Left renal pelvis (tissue), 4 donors: Measurements from ENCODE around the gene TBC1D2. TPM values are rescaled to one million over a fixed set of nuclear protein-coding genes. Genes with fewer than 3 reads are reported as not detected.
A peak's percentile ranks its signal among the peaks of the same experiment; 100 is the strongest.
"Not testable (repeated sequence)": the region's sequence is repeated elsewhere in the genome, so short reads cannot be mapped to it uniquely, and the experiment has no call there.

ENCODE experiments used
- DNase-seq, 4 donors: peaks; one replicate each; pipeline ENCODE4 v3.0.0-alpha.2; 2013; ENCODE audit warnings: low read depth in 4 of 4, low spot score in 3 of 4
- polyA plus RNA-seq, 4 donors: library from polyadenylated mRNA; unstranded; fragments of 120-200 nt; gene quantifications; one replicate each; pipeline ENCODE4 v1.2.1, GENCODE V29; 2013; ENCODE audit not compliant: insufficient read length in 4 of 4

The TBC1D2 gene, protein sequence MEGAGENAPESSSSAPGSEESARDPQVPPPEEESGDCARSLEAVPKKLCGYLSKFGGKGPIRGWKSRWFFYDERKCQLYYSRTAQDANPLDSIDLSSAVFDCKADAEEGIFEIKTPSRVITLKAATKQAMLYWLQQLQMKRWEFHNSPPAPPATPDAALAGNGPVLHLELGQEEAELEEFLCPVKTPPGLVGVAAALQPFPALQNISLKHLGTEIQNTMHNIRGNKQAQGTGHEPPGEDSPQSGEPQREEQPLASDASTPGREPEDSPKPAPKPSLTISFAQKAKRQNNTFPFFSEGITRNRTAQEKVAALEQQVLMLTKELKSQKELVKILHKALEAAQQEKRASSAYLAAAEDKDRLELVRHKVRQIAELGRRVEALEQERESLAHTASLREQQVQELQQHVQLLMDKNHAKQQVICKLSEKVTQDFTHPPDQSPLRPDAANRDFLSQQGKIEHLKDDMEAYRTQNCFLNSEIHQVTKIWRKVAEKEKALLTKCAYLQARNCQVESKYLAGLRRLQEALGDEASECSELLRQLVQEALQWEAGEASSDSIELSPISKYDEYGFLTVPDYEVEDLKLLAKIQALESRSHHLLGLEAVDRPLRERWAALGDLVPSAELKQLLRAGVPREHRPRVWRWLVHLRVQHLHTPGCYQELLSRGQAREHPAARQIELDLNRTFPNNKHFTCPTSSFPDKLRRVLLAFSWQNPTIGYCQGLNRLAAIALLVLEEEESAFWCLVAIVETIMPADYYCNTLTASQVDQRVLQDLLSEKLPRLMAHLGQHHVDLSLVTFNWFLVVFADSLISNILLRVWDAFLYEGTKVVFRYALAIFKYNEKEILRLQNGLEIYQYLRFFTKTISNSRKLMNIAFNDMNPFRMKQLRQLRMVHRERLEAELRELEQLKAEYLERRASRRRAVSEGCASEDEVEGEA
- 1 to 10 TPM; 1.6 to 5.2 (median 3.1) TPM for polyA plus RNA-seq

DNA sequence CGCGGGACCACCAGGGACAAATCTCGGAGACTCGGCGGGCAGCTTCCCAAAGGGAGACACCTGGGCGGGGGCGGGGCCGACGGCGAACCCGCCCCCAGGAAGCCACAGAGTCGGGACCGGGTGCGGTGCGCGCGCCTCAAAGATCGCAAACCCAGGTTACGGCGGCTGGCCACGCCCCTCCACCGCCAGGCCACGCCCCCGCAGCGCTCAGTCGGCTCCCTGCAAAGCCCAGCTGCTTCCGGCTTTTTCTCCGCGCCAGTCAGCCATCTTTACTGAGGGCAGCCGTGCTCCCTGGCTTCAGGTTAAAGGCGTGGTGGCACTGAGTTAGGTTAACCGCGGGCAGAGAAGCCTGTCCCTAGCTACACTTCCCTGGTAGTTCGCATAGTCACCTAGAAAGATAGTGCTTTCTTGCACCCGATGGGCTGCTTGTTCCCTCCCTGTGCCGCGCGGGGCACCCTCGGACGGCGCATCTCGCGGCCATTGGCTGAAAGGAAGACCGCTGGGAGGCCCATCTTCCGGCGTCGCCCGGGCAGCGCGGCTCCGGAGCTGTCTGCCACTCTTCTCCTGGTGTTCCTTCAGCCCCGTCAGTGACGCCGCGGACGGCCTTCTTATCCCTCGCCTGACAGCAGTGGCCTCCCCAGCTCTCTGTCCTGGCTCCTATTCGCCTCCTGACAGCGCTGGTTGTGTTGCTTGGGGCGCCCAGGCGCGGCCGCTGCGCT is at the start of gene TBC1D2:
TSS of gene TBC1D2 (minus strand) at position 72 of the 719 bp plus-strand sequence. CDS start 108 bp downstream, outside the sequence.
- peak; percentile 90 to 98 (median 92) for DNase-seq

DNA sequence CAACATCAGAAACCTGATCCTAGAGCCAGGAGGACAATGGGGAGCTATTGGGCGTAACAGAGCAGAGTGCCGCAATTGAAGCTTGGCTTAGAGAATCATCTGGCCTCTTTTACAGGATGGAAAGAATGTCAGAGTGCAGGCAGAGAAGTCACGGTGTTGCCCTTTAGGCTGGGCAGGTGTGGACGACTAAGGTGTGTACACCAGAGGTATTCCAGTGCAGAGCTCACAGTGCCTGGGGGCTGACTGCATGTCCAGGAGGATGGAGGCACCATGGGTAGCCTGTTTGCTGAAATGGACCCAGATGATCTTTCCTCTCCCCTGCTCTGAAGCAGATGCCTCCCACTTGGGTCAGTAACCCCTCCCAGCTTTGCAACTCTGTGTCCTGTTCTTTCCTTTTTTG is 48.9 kb upstream of the TBC1D2 start:
- no peak for DNase-seq

DNA sequence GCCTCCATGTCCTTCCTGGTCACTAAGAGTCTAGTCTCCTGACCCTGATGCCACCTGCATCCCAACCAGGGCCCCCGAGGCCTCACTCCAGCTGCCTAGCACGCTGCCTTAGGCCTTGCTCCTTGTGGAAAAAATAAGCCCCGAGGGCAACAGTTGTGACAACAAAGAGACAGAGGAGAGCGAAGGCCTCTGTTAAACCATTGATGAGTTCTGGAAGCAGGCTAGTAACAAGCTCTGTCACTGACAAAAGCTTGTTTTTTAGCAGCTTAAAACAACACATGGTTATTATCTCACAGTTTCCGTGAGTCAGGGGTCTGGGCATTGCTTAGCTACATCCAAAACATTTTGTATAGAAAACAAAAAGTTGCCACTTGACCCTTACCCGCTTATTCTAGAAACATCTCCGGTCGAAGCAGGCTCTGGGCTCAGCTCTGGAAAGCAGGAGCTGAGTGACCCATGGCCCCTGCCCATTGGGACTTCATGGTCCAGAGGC is 48.2 kb upstream of the TBC1D2 start:
- DNase-seq: no peak

DNA sequence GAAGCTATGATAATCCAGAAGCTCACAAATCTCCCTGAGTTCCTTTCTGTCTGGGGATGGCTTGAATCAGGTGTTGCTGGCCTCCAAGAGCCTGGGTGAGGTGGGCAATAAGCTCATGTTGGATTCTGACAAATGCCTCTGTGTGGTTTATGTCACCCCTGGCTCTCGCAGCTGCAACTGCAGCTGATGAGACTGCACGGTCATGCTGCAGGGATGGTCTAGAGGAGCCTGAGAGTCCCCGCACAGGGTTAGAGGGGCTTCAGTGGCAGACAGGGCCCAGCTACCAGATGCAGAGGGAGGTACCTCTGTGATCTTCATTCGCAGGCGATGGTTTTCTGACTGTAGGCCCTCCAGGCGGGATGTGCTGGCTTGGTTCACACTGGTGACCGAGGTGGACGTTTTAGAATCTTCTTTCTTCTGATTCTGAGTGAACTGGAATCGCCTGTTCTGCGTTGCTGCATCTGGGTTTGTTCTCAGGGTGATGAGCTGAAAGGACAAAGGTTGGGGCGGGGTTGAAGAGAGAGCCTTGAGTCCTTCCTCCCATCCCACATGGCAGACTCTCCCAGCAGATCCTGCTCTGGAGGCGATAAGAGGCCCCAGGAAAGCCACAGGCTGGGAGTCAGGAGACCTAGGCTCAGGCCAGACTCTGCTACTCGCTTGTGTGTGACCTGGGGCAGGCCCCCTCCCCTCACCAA is 47.6 kb upstream of the TBC1D2 start:
- DNase-seq: no peak

DNA sequence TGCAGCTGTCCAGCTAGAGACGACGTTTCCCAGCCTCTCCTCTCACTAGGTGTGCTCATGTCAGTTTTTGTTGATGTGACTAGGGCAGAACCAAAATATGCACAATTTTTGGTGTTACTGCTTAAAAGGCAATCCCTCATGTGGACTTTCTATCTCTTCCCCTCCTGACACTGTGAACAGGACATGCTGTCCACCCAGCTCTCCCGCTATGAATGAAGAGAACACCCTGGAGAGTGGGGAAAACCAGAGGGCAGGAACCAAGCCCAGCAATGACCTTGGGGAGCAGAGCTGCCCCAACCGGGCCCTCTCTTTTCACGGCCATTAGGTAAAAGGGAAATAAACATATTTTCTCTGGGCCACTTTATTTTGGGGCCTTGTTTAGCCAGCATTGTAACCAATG is 46.7 kb upstream of the TBC1D2 start:
- DNase-seq: no peak

DNA sequence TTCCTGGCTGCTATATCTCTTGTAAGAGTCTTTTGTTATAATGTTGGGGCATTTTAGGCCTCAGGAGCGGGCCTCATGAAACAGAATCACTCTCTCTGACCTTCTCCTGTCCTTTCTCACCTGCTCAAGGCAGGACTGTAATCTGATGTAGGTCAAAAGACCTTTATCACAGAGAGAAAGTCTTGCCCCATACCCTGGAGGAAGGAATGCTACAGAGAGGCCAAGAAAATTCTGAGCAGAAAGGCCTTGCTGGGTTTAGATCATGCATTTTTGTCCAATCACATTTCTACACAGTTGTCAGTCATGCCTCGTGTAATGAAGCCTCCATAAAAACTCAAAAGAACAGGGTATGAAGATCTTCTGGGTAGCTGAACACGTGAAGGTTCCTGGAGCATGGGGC is 45.2 kb upstream of the TBC1D2 start:
- no peak for DNase-seq

DNA sequence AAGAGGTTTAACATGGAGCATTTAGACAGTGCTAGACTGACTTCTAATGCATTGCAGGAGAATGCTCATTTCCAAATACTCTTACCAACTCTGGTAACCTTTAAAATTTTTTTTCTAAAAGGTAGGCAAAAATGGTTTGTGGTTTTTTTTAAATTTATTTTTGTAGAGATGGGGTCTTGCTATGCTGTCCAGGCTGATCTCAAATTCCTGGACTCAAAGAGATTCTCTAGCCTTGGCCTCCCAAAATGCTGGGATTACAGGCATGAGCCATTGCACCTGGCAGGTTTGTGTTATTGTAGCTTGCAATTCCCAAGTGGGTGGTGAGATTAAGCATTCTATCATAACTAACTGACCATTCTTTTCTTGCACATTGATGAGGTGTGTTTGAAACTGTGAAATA is 43.0 kb upstream of the TBC1D2 start:
- DNase-seq: no peak

DNA sequence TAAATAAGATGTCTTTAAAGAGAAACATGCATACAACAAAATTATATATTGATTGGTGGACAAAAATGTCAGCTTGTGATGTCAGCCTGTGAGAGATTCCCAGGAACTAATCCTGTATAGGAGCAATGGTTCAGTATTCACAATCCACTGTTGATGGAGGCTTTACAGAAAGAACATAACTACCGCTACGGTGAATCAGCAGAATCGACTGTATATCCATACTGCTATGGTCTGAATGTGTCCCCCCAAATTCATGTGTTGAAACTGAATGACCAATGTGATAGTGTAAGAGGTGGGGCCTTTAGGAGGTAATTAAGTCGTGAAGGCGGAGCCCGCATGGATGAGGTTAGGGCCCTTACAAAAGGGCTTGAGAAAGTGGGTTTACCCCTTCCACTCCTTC is 40.4 kb upstream of the TBC1D2 start:
- DNase-seq: no peak

DNA sequence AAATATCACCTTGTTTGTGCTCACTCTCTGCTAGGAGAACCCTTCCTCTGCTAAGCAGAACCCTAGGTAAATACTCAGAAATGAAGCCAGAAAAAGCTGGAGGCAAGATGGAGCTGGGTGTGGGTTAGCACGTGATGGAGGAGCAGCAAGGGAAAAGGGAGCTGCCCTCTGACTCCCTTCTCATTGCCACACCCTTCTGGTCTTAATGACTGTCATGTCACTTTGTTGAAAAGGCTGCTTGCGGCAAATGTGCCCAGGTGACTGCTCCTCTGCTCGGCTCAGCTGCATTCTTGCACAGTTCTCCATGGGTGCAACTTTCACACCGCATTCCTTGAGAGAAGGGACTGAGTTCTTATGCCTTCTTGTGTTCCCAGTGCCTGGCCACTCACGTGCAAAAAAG is 36.4 kb upstream of the TBC1D2 start:
- DNase-seq: no peak

DNA sequence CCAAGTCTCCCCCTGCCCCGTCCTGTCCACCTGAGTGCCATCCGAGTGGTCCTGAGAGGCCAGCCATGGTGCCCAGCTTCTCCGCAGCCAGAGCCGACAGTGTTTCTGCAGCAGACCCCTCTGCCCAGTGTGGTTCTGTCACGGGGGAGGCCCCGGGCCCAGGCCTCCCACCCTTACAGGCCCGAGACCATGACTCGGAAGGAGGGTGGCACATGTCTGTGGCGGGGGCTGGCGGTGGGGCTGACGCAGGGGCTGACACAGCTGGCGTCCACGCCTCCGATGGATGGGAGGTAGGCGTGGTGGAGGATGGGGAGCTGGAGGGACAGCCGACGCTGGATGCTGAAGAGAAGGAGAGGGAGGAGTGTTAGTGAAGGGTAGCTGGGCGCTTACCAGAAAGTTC is 35.0 kb upstream of the TBC1D2 start:
- DNase-seq: no peak

DNA sequence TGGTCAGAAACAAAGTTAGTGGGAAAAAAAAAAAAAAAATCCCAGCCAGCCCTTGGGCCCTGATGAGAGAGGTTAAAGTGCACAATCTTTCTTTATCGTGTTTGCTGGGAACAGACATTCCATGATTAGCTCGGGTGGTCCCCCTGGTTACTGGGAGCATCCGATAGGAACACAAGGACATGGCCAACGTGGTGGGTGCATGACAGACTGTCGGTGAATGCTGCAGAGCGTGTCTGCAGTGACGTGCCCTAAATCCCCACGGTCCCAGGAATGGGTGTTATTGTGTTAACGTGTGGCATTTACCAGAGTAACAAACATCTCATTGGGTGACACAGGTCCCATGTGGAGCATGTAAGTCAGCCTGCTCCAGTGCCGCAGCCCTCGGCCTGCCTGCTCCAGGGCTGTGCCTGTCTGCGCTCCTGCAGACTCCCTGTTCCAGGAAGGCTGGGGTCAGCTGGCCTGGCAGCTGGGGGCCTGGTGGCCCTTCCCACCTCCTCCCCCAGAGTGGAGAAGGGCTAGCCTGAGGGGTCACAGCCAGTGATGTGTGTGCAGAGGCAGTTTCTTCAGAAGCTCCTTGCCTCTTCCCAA is 34.3 kb upstream of the TBC1D2 start:
- DNase-seq: no peak

DNA sequence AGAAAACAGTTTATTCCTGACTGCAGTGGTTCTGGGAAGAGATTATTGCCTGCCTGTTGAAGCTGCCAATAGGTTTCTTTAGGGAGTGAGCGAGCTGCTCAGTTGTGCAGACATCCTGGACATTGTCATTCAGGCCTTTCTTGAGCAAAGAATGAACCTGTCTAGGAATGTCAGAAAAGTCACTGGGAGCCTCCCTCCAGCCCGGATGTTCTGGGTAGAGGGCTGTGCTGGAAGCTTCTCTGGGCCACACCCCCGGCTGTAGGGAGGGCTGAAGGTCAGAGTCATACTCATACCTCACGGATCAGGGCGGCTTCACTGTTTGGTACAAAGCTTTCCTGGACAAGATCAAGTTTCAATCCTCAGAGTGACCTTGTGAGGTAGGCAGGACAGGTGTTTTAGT is 33.4 kb upstream of the TBC1D2 start:
- DNase-seq: no peak

DNA sequence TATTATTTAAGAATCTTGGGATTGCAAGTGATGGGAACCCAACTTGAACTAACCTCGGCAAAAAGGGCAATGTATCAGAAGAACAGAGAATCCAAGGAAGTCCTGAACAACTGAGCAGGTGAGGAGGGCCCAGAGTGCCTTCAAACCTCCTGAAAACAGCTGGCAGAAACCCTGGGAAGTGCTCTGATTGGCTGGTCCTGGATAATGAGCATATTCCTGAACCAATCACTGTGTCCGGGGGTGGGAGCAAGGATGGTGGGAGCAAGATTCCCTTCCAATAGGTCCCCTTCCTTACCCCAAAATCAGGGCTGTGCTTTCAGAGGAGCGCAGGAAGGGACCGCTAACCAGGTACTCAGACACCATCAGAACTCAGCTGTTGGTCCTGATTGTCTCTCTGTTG is 31.9 kb upstream of the TBC1D2 start:
- no peak for DNase-seq

DNA sequence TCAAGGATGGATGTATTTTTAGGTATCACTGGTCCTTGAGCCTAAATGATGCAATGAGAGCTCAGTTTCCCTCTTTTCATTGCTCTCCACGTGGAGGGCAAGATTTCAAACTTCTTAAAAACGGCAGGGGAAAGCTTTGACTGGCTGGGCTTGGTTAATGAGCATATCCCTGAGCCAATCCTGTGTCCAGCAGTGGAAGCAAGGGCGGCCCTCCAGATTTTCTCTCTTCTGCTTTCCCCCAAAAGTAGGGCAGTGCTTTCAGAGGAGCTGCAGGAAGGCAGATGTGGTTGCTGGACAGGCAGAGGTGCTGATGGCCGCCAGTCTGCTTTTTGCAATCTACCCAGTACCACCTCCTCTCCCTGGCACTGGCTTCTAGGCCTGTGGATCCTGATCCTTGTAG is 30.0 kb upstream of the TBC1D2 start:
- DNase-seq: no peak

DNA sequence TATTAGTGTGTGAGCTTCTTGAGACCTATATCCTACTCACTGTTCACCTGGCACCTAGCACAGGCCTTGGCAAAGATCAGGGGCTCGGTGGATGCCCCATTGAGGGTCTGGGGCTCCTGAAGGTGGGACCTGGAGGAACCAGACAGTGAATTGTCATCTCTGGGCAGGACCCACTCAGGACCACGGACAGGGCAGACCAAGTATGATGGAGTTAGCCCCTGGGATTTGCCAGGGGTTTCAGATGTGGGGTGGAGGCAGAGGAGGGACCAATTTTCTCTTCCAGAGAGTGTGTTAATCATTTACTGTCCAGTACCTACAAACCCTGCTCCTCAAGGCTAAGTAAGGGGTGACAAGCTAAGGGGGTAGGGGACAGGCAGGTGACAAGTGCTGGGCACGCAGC is 29.3 kb upstream of the TBC1D2 start:
- DNase-seq: no peak

DNA sequence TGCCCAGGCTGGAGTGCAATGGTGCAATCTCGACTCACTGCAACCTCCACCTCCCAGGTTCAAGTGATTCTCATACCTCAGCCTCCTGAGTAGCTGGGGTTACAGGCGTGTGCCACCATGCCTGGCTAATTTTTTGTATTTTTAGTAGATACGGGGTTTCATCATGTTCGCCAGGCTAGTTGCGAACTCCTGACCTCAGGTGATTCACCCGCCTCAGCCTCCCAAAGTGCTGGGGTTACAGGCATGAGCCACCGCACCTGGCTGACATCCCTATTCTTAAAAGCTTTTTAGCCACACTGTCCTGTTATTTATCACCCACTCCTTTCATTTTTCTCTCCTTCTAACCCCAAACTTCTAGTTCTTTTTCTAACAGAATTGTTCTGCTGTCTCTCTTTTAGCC is 27.7 kb upstream of the TBC1D2 start:
- not testable (repeated sequence) for DNase-seq

DNA sequence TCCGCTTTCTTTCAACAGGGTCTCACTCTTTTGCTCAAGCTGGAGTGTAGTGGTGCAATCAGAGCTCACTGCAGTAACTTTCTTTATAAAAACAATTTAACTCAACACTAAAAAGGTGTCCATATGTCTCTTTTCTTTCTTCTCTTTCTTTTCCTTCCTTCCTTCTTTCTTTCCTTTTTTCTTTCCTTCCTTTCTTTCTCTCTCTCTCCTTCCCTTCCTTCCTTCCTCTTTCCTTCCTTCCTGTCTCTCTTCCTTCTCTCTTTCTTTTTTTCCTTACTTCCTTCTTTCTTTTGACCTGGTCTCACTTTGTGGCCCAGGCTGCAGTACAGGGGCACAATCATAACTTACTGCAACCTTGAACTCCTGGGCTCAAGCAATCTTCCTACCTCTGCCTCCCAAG is 25.8 kb upstream of the TBC1D2 start:
- no peak for DNase-seq

DNA sequence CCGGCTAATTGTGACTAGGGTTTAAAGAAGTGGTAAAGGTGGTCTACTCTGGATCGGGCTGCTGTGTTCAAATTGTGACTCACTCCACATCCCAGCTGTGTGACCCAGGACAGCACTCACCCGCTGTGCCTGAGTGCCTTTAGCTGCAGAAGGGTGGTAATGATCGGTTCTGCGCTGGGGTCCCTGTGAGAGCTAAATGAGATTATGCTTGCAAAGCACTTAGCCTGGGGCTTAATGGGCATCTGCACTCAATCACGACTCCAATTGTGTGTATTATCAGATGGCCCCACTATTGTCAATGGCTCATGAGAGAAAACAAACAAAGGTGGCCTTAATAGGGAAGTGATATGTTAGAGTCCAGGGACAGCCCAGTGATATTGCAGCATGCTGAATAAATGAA is 25.1 kb upstream of the TBC1D2 start:
- no peak for DNase-seq

DNA sequence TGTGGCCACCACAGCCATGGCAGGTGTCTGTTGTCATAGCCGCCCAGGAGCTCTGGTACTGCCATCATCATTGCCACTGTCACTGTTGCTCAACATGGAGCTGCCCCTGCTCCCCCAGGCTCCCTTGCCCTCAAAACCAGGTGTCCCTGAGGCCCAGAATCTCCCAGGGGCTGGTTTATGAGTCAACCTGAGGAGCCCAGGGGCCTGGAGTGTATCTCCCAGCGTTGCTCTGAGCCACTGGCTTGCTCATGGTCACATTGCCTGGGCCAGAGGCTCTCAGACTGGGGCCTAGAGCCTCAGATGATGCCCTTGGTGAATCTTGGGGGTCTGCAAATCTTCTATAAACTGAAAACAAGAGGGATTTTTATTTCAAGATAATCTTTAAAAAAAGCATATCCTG is 24.7 kb upstream of the TBC1D2 start:
- DNase-seq: no peak

DNA sequence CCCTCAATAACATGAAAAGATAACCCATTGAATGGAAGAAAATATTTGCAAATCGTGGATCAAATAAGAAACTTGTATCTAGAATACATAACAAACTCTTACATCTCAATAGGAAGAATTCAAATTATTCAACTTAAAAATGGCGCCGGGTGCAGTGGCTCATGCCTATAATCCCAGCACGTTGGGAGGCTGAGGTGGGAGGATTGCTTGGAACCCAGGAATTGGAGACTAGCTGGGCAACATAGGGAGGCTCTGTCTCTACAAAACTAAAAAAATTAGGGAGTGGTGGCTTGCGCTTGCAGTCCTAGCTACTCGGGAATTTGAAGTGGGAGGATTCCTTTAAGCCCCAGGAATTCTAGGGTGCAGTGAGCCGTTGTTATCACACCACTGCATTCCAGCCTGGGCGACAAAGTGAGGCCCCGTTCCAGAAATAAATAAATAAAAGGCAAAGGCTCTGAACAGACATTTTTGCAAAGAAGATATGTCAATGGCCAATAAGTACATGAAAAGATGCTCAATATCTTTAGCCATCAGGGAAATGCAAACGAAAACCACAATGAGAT is 21.5 kb upstream of the TBC1D2 start:
- no peak for DNase-seq
